K562 (cell line): ENCODE data around the gene KCND3. TPM values are rescaled to one million over a fixed set of nuclear protein-coding genes. Genes with fewer than 3 reads are reported as not detected.

Experiments used
- ATAC-seq: fragments of 200-7000 bp; cut with Tn5 transposase; 3 replicates; pipeline ENCODE4 v1.9.1; 2020; ENCODE audit warnings: moderate library complexity
- BruUV-seq: library from RNA; stranded (reverse); fragments of 400-500 nt; replicated peaks from 2 replicates; lab custom pipeline; 2021; lab: Mats Ljungman, UMichigan
- CTCF ChIA-PET: fragments of 300-600 bp; formaldehyde crosslinking; extraction: SDS; loops from one replicate; lab custom pipeline; 2021; ENCODE audit warnings: low intra/inter-chr PET ratio; lab: Yijun Ruan, JAX
- POLR2A ChIA-PET: fragments of 300-600, 350-650 bp; sonication (Branson Sonifier 250); formaldehyde crosslinking; extraction: SDS; loops from one replicate; lab custom pipeline; 2021; ENCODE audit warnings: antibody characterized with exemption, inconsistent platforms; lab: Yijun Ruan, JAX
- DNase-seq, 4 experiments: peaks; one replicate each; pipeline versions ENCODE4 v3.0.0 to v3.0.0-alpha.2; 2011 to 2018; ENCODE audit warnings: low spot score in 3 of 4, mixed read lengths in 3 of 4; ENCODE audit errors: extremely low read depth in 1 of 4
- FAIRE-seq: peaks from 2 replicates; lab custom pipeline; 2011; peaks lifted over from hg19 to GRCh38; lab: Jason Lieb, UNC
- H2AFZ ChIP-seq: 2 replicates; pipeline ENCODE4 v1.6.0; 2011; ENCODE audit warnings: low read depth, low read length, control low read depth, inconsistent platforms
- H3K27ac ChIP-seq: fragments of 200-600 bp; 3 replicates; pipeline ENCODE4 v1.8.0; 2011; ENCODE audit warnings: low read depth, mild to moderate bottlenecking, control low read depth, inconsistent platforms, low read length, moderate library complexity, mixed read lengths; ENCODE audit errors: extremely low read depth
- H3K27me3 ChIP-seq, 2 experiments: fragments of 300-600 bp in 1 of 2; 2 replicates in 1 of 2; 3 replicates in 1 of 2; pipeline versions ENCODE4 v1.6.0 to v1.8.0; 2011; ENCODE audit warnings: inconsistent platforms in 2 of 2, low read length in 2 of 2, mild to moderate bottlenecking in 1 of 2, mixed read lengths in 1 of 2, moderate library complexity in 1 of 2; ENCODE audit not compliant: control insufficient read depth in 2 of 2, insufficient read depth in 2 of 2
- H3K36me3 ChIP-seq: fragments of 300-600 bp; 3 replicates; pipeline ENCODE4 v1.8.0; 2011; ENCODE audit warnings: mild to moderate bottlenecking, low read length, inconsistent platforms; ENCODE audit not compliant: control insufficient read depth, insufficient read depth
- H3K4me1 ChIP-seq, 2 experiments: fragments of 200-600 bp in 1 of 2; replicated peaks in 1 of 2; 2 replicates in 1 of 2; 3 replicates in 1 of 2; pipeline versions ENCODE4 v1.5.1 to v1.8.0; 2011; ENCODE audit warnings: inconsistent platforms in 2 of 2, low read length in 2 of 2, mild to moderate bottlenecking in 1 of 2, mixed read lengths in 1 of 2, moderate library complexity in 1 of 2; ENCODE audit not compliant: control insufficient read depth in 2 of 2, insufficient read depth in 2 of 2
- H3K4me2 ChIP-seq: 2 replicates; pipeline ENCODE4 v1.6.1; 2011; ENCODE audit warnings: low read length, control low read depth, inconsistent platforms, mixed read lengths; ENCODE audit not compliant: insufficient read depth
- H3K4me3 ChIP-seq: fragments of 200-600 bp; sonication (generic), shearing (Covaris generic); 2 replicates; pipeline ENCODE4 v1.5.1; 2016; ENCODE audit warnings: control low read depth, inconsistent platforms
- H3K79me2 ChIP-seq: fragments of 200-600 bp; 3 replicates; pipeline ENCODE4 v1.8.0; 2011; ENCODE audit warnings: low read length, inconsistent platforms; ENCODE audit not compliant: control insufficient read depth, insufficient read depth
- H3K9ac ChIP-seq, 2 experiments: 2 replicates each; pipeline versions ENCODE4 v1.6.0 to v1.6.1; 2011; ENCODE audit warnings: low read depth in 2 of 2, low read length in 2 of 2, control low read depth in 1 of 2, inconsistent platforms in 1 of 2, mild to moderate bottlenecking in 1 of 2, mixed read lengths in 1 of 2; ENCODE audit not compliant: insufficient read depth in 1 of 2
- H3K9me1 ChIP-seq: one replicate; pipeline ENCODE4 v1.6.0; 2011; ENCODE audit warnings: inconsistent platforms, mild to moderate bottlenecking, low read length, moderate library complexity; ENCODE audit not compliant: control insufficient read depth, insufficient read depth
- H3K9me3 ChIP-seq: replicated peaks from 2 replicates; pipeline ENCODE4 v1.5.1; 2011; ENCODE audit warnings: low read depth, low read length, inconsistent platforms; ENCODE audit not compliant: control insufficient read depth, insufficient read depth
- H4K20me1 ChIP-seq: replicated peaks from 2 replicates; pipeline ENCODE4 v1.6.1; 2011; ENCODE audit warnings: low read length, inconsistent platforms, mixed read lengths; ENCODE audit not compliant: control insufficient read depth, insufficient read depth
- ARHGAP35 ChIP-seq: fragments of 450-650 bp; IDR thresholded peaks from 2 replicates; pipeline ENCODE4 v1.6.1; 2018; ENCODE audit not compliant: partially characterized antibody
- CHCHD3 ChIP-seq: fragments of 250-450 bp; sonication (Bioruptor Pico); IDR thresholded peaks from 2 replicates; pipeline ENCODE4 v2.1.2; 2022; ENCODE audit warnings: mild to moderate bottlenecking
- DEAF1 ChIP-seq: fragments of 450-650 bp; formaldehyde crosslinking; IDR thresholded peaks from 2 replicates; pipeline ENCODE4 v1.4.0; 2020; ENCODE audit warnings: mild to moderate bottlenecking, moderate library complexity
- IRF2 ChIP-seq: sonication (generic); formaldehyde crosslinking; IDR thresholded peaks from 2 replicates; pipeline ENCODE4 v1.8.1; 2022; ENCODE audit warnings: mild to moderate bottlenecking, missing genetic modification reagents
- MYNN ChIP-seq, 2 experiments: sonication (generic); formaldehyde crosslinking in 1 of 2; IDR thresholded peaks; 2 replicates each; pipeline versions ENCODE4 v1.5.0 to v1.6.1; 2016 to 2020; ENCODE audit warnings: antibody characterized with exemption in 1 of 2, missing genetic modification reagents in 1 of 2
- OTX1 ChIP-seq: fragments of 450-650 bp; formaldehyde crosslinking; IDR thresholded peaks from 2 replicates; pipeline ENCODE4 v1.4.0; 2022; ENCODE audit warnings: mild to moderate bottlenecking
- TCF7L2 ChIP-seq: fragments of 150-350 bp; IDR thresholded peaks from 2 replicates; pipeline ENCODE4 v1.6.1; 2016; ENCODE audit warnings: low read depth, mild to moderate bottlenecking, low read length, moderate library complexity
- ZFX ChIP-seq: sonication (generic); formaldehyde crosslinking; IDR thresholded peaks from 2 replicates; pipeline ENCODE4 v1.8.0; 2022; ENCODE audit warnings: mild to moderate bottlenecking, missing genetic modification reagents, moderate library complexity
- ZNF133 ChIP-seq: fragments of 250-450 bp; sonication (Bioruptor Pico); IDR thresholded peaks from 2 replicates; pipeline ENCODE4 v1.4.0; 2020; ENCODE audit warnings: mild to moderate bottlenecking
- ZNF740 ChIP-seq, 3 experiments: fragments of 200-800 bp in 1 of 3; sonication (Bioruptor generic) in 1 of 3; sonication (generic) in 1 of 3; formaldehyde crosslinking in 1 of 3; IDR thresholded peaks; 2 replicates each; pipeline versions ENCODE4 v1.6.1 to v1.8.0; 2016 to 2022; ENCODE audit warnings: mild to moderate bottlenecking in 2 of 3, missing compliant biosample characterization in 2 of 3, missing genetic modification characterization in 2 of 3, missing genetic modification reagents in 1 of 3
- WGBS: fragments of 100-300 bp; shearing (Covaris generic); methylation state at CpG from one replicate; pipeline ENCODE4 v1.1.6; 2016; ENCODE audit warnings: low coverage, mixed read lengths; ENCODE audit not compliant: insufficient coverage; ENCODE audit errors: missing lambda C conversion rate; 5-methylcytosine and 5-hydroxymethylcytosine counted together
- in situ Hi-C: fragments of 300-500 bp; cut with MboI; formaldehyde crosslinking; loops from 4 replicates; pipeline ENCODE4 v1.15.0; 2018; ENCODE audit warnings: inconsistent platforms, mixed read lengths
- intact Hi-C: fragments of 100-400 bp; cut with micrococcal nuclease; formaldehyde crosslinking; loops from 2 replicates; pipeline ENCODE4 v1.14.2; 2022
- polyA plus RNA-seq, 8 experiments: library from polyadenylated mRNA; depleted of rRNA in 4 of 8; stranded (reverse) in 5 of 8; unstranded in 3 of 8; fragments of >200 nt; fragmentation: Nextera tagmentation in 2 of 8; fragmentation: Illumina TruSeq in 1 of 8; extraction: Ambion mirVana in 2 of 8; extraction: Trizol in 1 of 8; gene quantifications; 2 replicates each; pipeline versions ENCODE4 v1.2.1 to v1.2.3, GENCODE V29; 2011 to 2014; ENCODE audit warnings: inconsistent platforms in 1 of 8, missing spikeins in 1 of 8
- total RNA-seq, 7 experiments: library from RNA; depleted of rRNA in 6 of 7; stranded (reverse); fragments of >200 nt in 6 of 7; fragmentation: Illumina TruSeq in 2 of 7; extraction: Trizol in 2 of 7; gene quantifications; 2 replicates each; pipeline versions ENCODE4 v1.2.1 to v1.2.3, GENCODE V29; 2011 to 2021; ENCODE audit warnings: low replicate concordance in 1 of 7

KCND3 gene
- total and polyA plus RNA-seq, 9 of the 15 experiments (the other 6 are each of a cell fraction or from before 2014, with no cell fraction given): not detected

- TF ChIP-seq DEAF1 (CRISPR knock-in tag) (no peak), OTX1 (CRISPR knock-in tag) (no peak), CHCHD3 (CRISPR knock-in tag) (no peak), IRF2 (no peak), ZNF740 (CRISPR knock-in tag; IDR thresholded peaks at IDR 0.05) (no peak), ZNF740 (tag; IDR thresholded peaks at IDR 0.05) (no peak)
Observed at GRCh38 chr1:111943846-111944749, 45.4 kb downstream of the KCND3 start (continued).

- Histone ChIP-seq H4K20me1 (peaks cover 8% of the 10 kb centered on the region; the same call in 1 of the 2 replicates), H3K27me3 (peaks cover 0 to 15% of the 10 kb centered on the region in 2 experiments; a peak in 2 of 5 replicates), H3K4me3 (no peak overlapping the region), H3K9ac (no peak overlapping the region), H3K36me3 (no peaks in the 10 kb centered on the region), H2AFZ (no peak overlapping the region), H3K79me2 (no peaks in the 10 kb centered on the region), H3K4me1 (no peaks in the 10 kb centered on the region), H3K9me1 (no peaks in the 10 kb centered on the region), H3K4me2 (no peak overlapping the region), H3K9me3 (no peaks in the 10 kb centered on the region), H3K27ac (no peak overlapping the region)
- ChIA-PET CTCF (no interaction called here), POLR2A (interaction anchor here (2.0 kb wide), 1 partner anchor 11 kb away, joined by 8 read pairs; no protein-coding TSS in a partner anchor)
- in situ Hi-C loops (no loop called here), intact Hi-C loops (no loop called here)
- TF ChIP-seq ZNF133 (CRISPR knock-in tag) (no peak), ZFX (no peak), ARHGAP35 (no peak), MYNN (IDR thresholded peaks at IDR 0.05) (no peak), MYNN (CRISPR knock-in tag; IDR thresholded peaks at IDR 0.05) (no peak), TCF7L2 (no peak)
- FAIRE-seq (no peak), DNase-seq (no peak), ATAC-seq (no peak)
- BruUV-seq: no TSS peak
- 0% methylated on average over 3 of the region's 4 CpGs for whole genome bisulfite sequencing
Observed at GRCh38 chr1:111943066-111943465, 46.4 kb downstream of the KCND3 start.
